ENCODE measurements around the gene ELAPOR2.

The ELAPOR2 gene

GRCh38 chr7:87094322-87094721 is 34.9 kb upstream of the ELAPOR2 start:
- no peak overlapping the region for H3K27ac ChIP-seq (ENCODE audit: insufficient read depth in 1 of 2, low read depth in 1 of 2, low read length in 2 of 2, poor library complexity in 1 of 2, severe bottlenecking in 2 of 2)
- DNase-seq: no peak
- ChIA-PET CTCF (interaction anchor here (1.0 kb wide), 1 partner anchor 54 kb away, joined by 3 read pairs; no protein-coding TSS in a partner anchor), POLR2A (no interaction called here)
- H3K4me3 ChIP-seq (ENCODE audit: control insufficient read depth in 1 of 7, extremely low read depth in 1 of 7, insufficient read depth in 4 of 7, low read depth in 2 of 7, low read length in 6 of 7): no peak overlapping the region
- WGBS (ENCODE audit: insufficient coverage): no CpG with 5 or more reads among the region's 2 CpGs
- no peaks in the 10 kb centered on the region for H3K4me1 ChIP-seq (ENCODE audit: control extremely low read depth in 1 of 4, control insufficient read depth in 4 of 4, insufficient read depth in 4 of 4, low read length in 3 of 4)
- no peaks in the 10 kb centered on the region for H3K36me3 ChIP-seq (ENCODE audit: control insufficient read depth in 4 of 4, insufficient read depth in 4 of 4, low read length in 3 of 4)
- H3K9me3 ChIP-seq (ENCODE audit: control extremely low read depth in 1 of 5, control insufficient read depth in 4 of 5, insufficient read depth in 2 of 5, low read depth in 1 of 5, low read length in 4 of 5): no peaks in the 10 kb centered on the region
- no peaks in the 10 kb centered on the region for H3K27me3 ChIP-seq (replicated peaks in 2 of 5; ENCODE audit: control insufficient read depth in 4 of 5, insufficient read depth in 5 of 5, low read length in 4 of 5)

GRCh38 chr7:87092568-87093091 is 33.2 kb upstream of the ELAPOR2 start:
- no peaks in the 10 kb centered on the region for H3K27me3 ChIP-seq (replicated peaks in 2 of 5; ENCODE audit: control insufficient read depth in 4 of 5, insufficient read depth in 5 of 5, low read length in 4 of 5)
- DNase-seq: no peak
- H3K4me3 ChIP-seq (ENCODE audit: control insufficient read depth in 1 of 7, extremely low read depth in 1 of 7, insufficient read depth in 4 of 7, low read depth in 2 of 7, low read length in 6 of 7): no peak overlapping the region
- WGBS (ENCODE audit: insufficient coverage): 80% methylated on average over 1 of the region's 2 CpGs
- no peaks in the 10 kb centered on the region for H3K36me3 ChIP-seq (ENCODE audit: control insufficient read depth in 4 of 4, insufficient read depth in 4 of 4, low read length in 3 of 4)
- CTCF ChIA-PET: no interaction called here
- peaks cover 0 to under 1% (median 0%) of the 10 kb centered on the region in 5 experiments for H3K9me3 ChIP-seq (ENCODE audit: control extremely low read depth in 1 of 5, control insufficient read depth in 4 of 5, insufficient read depth in 2 of 5, low read depth in 1 of 5, low read length in 4 of 5)
- no peak overlapping the region for H3K27ac ChIP-seq (ENCODE audit: insufficient read depth in 1 of 2, low read depth in 1 of 2, low read length in 2 of 2, poor library complexity in 1 of 2, severe bottlenecking in 2 of 2)
- no peaks in the 10 kb centered on the region for H3K4me1 ChIP-seq (ENCODE audit: control extremely low read depth in 1 of 4, control insufficient read depth in 4 of 4, insufficient read depth in 4 of 4, low read length in 3 of 4)
- POLR2A ChIA-PET: no interaction called here

GRCh38 chr7:87091487-87092066 is 32.1 kb upstream of the ELAPOR2 start:
- no peaks in the 10 kb centered on the region for H3K27me3 ChIP-seq (replicated peaks in 2 of 5; ENCODE audit: control insufficient read depth in 4 of 5, insufficient read depth in 5 of 5, low read length in 4 of 5)
- H3K4me1 ChIP-seq (ENCODE audit: control extremely low read depth in 1 of 4, control insufficient read depth in 4 of 4, insufficient read depth in 4 of 4, low read length in 3 of 4): no peaks in the 10 kb centered on the region
- peaks cover 0 to 2% (median 0%) of the 10 kb centered on the region in 5 experiments for H3K9me3 ChIP-seq (ENCODE audit: control extremely low read depth in 1 of 5, control insufficient read depth in 4 of 5, insufficient read depth in 2 of 5, low read depth in 1 of 5, low read length in 4 of 5)
- ChIA-PET POLR2A (no interaction called here), CTCF (no interaction called here)
- DNase-seq: no peak
- no peak overlapping the region for H3K27ac ChIP-seq (ENCODE audit: insufficient read depth in 1 of 2, low read depth in 1 of 2, low read length in 2 of 2, poor library complexity in 1 of 2, severe bottlenecking in 2 of 2)
- no peaks in the 10 kb centered on the region for H3K36me3 ChIP-seq (ENCODE audit: control insufficient read depth in 4 of 4, insufficient read depth in 4 of 4, low read length in 3 of 4)
- 94% methylated on average over 1 of the region's 1 CpG for WGBS (ENCODE audit: insufficient coverage)
- H3K4me3 ChIP-seq (ENCODE audit: control insufficient read depth in 1 of 7, extremely low read depth in 1 of 7, insufficient read depth in 4 of 7, low read depth in 2 of 7, low read length in 6 of 7): no peak overlapping the region

- H3K9me3 ChIP-seq (ENCODE audit: control extremely low read depth in 1 of 5, control insufficient read depth in 4 of 5, insufficient read depth in 2 of 5, low read depth in 1 of 5, low read length in 4 of 5): peaks cover 0 to 2% (median 0%) of the 10 kb centered on the region in 5 experiments
- H3K27me3 ChIP-seq (replicated peaks in 2 of 5; ENCODE audit: control insufficient read depth in 4 of 5, insufficient read depth in 5 of 5, low read length in 4 of 5): no peaks in the 10 kb centered on the region
- ChIA-PET POLR2A (no interaction called here), CTCF (no interaction called here)
- no peaks in the 10 kb centered on the region for H3K4me1 ChIP-seq (ENCODE audit: control extremely low read depth in 1 of 4, control insufficient read depth in 4 of 4, insufficient read depth in 4 of 4, low read length in 3 of 4)
- no peak for DNase-seq
- 94% methylated on average over 5 of the region's 5 CpGs for WGBS (ENCODE audit: insufficient coverage)
- no peak overlapping the region for H3K4me3 ChIP-seq (ENCODE audit: control insufficient read depth in 1 of 7, extremely low read depth in 1 of 7, insufficient read depth in 4 of 7, low read depth in 2 of 7, low read length in 6 of 7)
- H3K27ac ChIP-seq (ENCODE audit: insufficient read depth in 1 of 2, low read depth in 1 of 2, low read length in 2 of 2, poor library complexity in 1 of 2, severe bottlenecking in 2 of 2): no peak overlapping the region
- no peaks in the 10 kb centered on the region for H3K36me3 ChIP-seq (ENCODE audit: control insufficient read depth in 4 of 4, insufficient read depth in 4 of 4, low read length in 3 of 4)
Observed at GRCh38 chr7:87083865-87084519, 24.5 kb upstream of the ELAPOR2 start.

GRCh38 chr7:87082675-87083074 is 23.2 kb upstream of the ELAPOR2 start:
- H3K9me3 ChIP-seq (ENCODE audit: control extremely low read depth in 1 of 5, control insufficient read depth in 4 of 5, insufficient read depth in 2 of 5, low read depth in 1 of 5, low read length in 4 of 5): peaks cover 0 to 2% (median 0%) of the 10 kb centered on the region in 5 experiments
- POLR2A ChIA-PET: no interaction called here
- DNase-seq: no peak
- H3K4me3 ChIP-seq (ENCODE audit: control insufficient read depth in 1 of 7, extremely low read depth in 1 of 7, insufficient read depth in 4 of 7, low read depth in 2 of 7, low read length in 6 of 7): no peak overlapping the region
- H3K27ac ChIP-seq (ENCODE audit: insufficient read depth in 1 of 2, low read depth in 1 of 2, low read length in 2 of 2, poor library complexity in 1 of 2, severe bottlenecking in 2 of 2): no peak overlapping the region
- 96% methylated on average over 5 of the region's 5 CpGs for whole genome bisulfite sequencing (ENCODE audit: insufficient coverage)
- CTCF ChIA-PET: no interaction called here
- H3K4me1 ChIP-seq (ENCODE audit: control extremely low read depth in 1 of 4, control insufficient read depth in 4 of 4, insufficient read depth in 4 of 4, low read length in 3 of 4): no peaks in the 10 kb centered on the region
- H3K36me3 ChIP-seq (ENCODE audit: control insufficient read depth in 4 of 4, insufficient read depth in 4 of 4, low read length in 3 of 4): no peaks in the 10 kb centered on the region
- no peaks in the 10 kb centered on the region for H3K27me3 ChIP-seq (replicated peaks in 2 of 5; ENCODE audit: control insufficient read depth in 4 of 5, insufficient read depth in 5 of 5, low read length in 4 of 5)

- Histone ChIP-seq H3K27me3 (replicated peaks in 2 of 5; ENCODE audit: control insufficient read depth in 4 of 5, insufficient read depth in 5 of 5, low read length in 4 of 5) (no peaks in the 10 kb centered on the region), H3K4me1 (ENCODE audit: control extremely low read depth in 1 of 4, control insufficient read depth in 4 of 4, insufficient read depth in 4 of 4, low read length in 3 of 4) (no peaks in the 10 kb centered on the region), H3K27ac (ENCODE audit: insufficient read depth in 1 of 2, low read depth in 1 of 2, low read length in 2 of 2, poor library complexity in 1 of 2, severe bottlenecking in 2 of 2) (no peak overlapping the region), H3K9me3 (ENCODE audit: control extremely low read depth in 1 of 5, control insufficient read depth in 4 of 5, insufficient read depth in 2 of 5, low read depth in 1 of 5, low read length in 4 of 5) (no peaks in the 10 kb centered on the region), H3K36me3 (ENCODE audit: control insufficient read depth in 4 of 4, insufficient read depth in 4 of 4, low read length in 3 of 4) (no peaks in the 10 kb centered on the region), H3K4me3 (ENCODE audit: control insufficient read depth in 1 of 7, extremely low read depth in 1 of 7, insufficient read depth in 4 of 7, low read depth in 2 of 7, low read length in 6 of 7) (no peak overlapping the region)
- DNase-seq: no peak
- CTCF ChIA-PET: no interaction called here
- no CpG with 5 or more reads among the region's 2 CpGs for WGBS (ENCODE audit: insufficient coverage)
- POLR2A ChIA-PET: no interaction called here
Observed at GRCh38 chr7:87075671-87076404, 16.4 kb upstream of the ELAPOR2 start.

- Histone ChIP-seq H3K27ac (ENCODE audit: insufficient read depth in 1 of 2, low read depth in 1 of 2, low read length in 2 of 2, poor library complexity in 1 of 2, severe bottlenecking in 2 of 2) (no peak overlapping the region), H3K36me3 (ENCODE audit: control insufficient read depth in 4 of 4, insufficient read depth in 4 of 4, low read length in 3 of 4) (no peaks in the 10 kb centered on the region), H3K4me3 (ENCODE audit: control insufficient read depth in 1 of 7, extremely low read depth in 1 of 7, insufficient read depth in 4 of 7, low read depth in 2 of 7, low read length in 6 of 7) (no peak overlapping the region), H3K9me3 (ENCODE audit: control extremely low read depth in 1 of 5, control insufficient read depth in 4 of 5, insufficient read depth in 2 of 5, low read depth in 1 of 5, low read length in 4 of 5) (peaks cover 0 to 4% (median 0%) of the 10 kb centered on the region in 5 experiments), H3K27me3 (replicated peaks in 2 of 5; ENCODE audit: control insufficient read depth in 4 of 5, insufficient read depth in 5 of 5, low read length in 4 of 5) (no peaks in the 10 kb centered on the region), H3K4me1 (ENCODE audit: control extremely low read depth in 1 of 4, control insufficient read depth in 4 of 4, insufficient read depth in 4 of 4, low read length in 3 of 4) (no peaks in the 10 kb centered on the region)
- DNase-seq: no peak
- ChIA-PET POLR2A (no interaction called here), CTCF (no interaction called here)
Observed at GRCh38 chr7:87067788-87068187, 8.3 kb upstream of the ELAPOR2 start.

Measured in common myeloid progenitor, CD34-positive (primary cell).